ENCODE measurements around the gene CELF1.
"Not testable (repeated sequence)": the region's sequence is repeated elsewhere in the genome, so short reads cannot be mapped to it uniquely, and the experiment has no call there.

Gene CELF1

DNA sequence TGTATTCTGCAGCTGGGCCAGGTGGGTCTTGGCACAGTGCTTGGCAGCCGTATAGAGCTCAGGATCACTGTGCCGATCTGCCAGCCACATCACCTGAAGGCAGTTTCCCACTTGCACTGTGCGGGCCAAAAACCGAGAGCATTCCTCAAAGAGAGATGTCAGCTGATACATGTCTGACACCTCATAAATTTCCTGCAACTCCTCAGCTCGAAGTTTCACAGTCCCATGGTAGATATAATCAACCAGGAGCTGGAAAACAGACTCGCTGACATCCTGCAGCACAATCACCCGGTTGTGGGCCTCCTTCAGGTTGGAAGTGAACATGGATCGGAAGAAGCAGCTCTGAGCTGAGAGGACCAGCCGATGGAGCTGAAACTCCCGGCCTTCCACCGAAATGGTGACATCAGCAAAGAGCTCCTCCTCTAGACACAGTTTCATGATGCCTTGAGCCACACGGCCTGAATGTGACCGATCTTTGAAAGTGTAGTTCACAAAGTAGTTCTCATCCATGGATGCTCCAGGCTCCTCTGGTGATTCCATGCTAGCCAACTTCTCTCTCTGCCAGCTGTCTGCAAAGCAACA is 24.6 kb upstream of the CELF1 start:
- in situ Hi-C loops (cut with HindIII; ENCODE audit: low sequenced_read_pairs), result no loop called here

DNA sequence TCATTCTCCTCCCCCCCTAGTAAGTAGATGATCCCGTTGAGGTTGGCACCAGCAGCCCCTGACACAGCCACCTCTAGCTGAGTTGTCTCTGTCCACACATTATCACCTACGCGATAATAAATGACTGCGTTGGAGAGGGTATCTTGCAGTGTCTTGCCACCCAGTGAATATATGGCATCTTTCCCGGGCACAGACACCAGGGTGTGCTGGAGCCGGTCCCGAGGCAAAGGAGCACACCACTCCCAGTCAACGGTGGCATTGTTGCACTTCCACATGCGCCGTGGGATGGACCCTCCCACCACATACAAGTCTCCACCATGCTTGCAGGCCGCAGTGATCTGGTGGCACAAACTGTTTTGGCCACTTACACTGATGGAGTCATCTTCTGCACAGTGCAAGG is 20.4 kb upstream of the CELF1 start:
- in situ Hi-C loops (cut with HindIII; ENCODE audit: low sequenced_read_pairs), result no loop called here

- in situ Hi-C loops (cut with HindIII; ENCODE audit: low sequenced_read_pairs), result no loop called here
Measured at GRCh38 chr11:47572715-47573255, 19.9 kb upstream of the CELF1 start.

DNA sequence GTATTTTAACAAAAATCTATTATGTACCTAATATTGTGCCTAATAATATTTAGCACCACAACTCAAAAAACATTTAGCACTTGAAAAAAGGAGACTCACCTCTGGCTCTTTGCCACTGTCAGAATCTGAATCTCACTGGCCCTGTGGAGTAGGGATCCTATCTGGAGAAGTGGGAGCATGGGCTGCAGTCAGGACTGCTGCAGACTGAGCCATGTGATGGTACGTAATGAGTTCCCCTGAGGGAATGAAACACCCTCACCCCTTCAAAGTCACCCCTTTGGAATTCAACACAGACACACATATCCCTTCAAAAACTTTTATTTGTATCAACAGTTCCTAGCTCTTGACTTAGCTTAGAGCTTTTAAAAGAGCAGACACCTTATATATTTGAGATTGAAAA is 19.0 kb upstream of the CELF1 start:
- in situ Hi-C loops (cut with HindIII; ENCODE audit: low sequenced_read_pairs), result no loop called here

DNA sequence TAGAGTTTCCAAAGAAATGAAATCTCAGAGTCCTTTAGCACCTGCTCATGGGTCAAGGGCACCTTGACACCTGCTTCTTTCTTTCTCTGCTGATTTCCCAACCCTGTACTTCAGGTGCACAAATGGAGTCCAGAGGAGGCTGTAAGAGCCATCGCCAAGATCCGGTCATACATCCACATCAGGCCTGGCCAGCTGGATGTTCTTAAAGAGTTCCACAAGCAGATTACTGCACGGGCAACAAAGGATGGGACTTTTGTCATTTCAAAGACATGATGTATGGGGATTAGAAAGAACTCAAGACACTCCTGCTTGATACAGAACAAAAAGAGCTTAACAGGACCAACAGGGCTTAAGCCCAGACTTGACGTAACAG is 18.4 kb upstream of the CELF1 start:
- in situ Hi-C loops (cut with HindIII; ENCODE audit: low sequenced_read_pairs), result no loop called here

GRCh38 chr11:47570651-47571356 is 17.9 kb upstream of the CELF1 start:
- in situ Hi-C loops (cut with HindIII; ENCODE audit: low sequenced_read_pairs), result no loop called here

GRCh38 chr11:47569646-47570045 is 16.7 kb upstream of the CELF1 start:
- in situ Hi-C loops (cut with HindIII; ENCODE audit: low sequenced_read_pairs), result no loop called here

- in situ Hi-C loops (cut with HindIII; ENCODE audit: low sequenced_read_pairs), result no loop called here
Measured at GRCh38 chr11:47566149-47566698, 13.3 kb upstream of the CELF1 start.

DNA sequence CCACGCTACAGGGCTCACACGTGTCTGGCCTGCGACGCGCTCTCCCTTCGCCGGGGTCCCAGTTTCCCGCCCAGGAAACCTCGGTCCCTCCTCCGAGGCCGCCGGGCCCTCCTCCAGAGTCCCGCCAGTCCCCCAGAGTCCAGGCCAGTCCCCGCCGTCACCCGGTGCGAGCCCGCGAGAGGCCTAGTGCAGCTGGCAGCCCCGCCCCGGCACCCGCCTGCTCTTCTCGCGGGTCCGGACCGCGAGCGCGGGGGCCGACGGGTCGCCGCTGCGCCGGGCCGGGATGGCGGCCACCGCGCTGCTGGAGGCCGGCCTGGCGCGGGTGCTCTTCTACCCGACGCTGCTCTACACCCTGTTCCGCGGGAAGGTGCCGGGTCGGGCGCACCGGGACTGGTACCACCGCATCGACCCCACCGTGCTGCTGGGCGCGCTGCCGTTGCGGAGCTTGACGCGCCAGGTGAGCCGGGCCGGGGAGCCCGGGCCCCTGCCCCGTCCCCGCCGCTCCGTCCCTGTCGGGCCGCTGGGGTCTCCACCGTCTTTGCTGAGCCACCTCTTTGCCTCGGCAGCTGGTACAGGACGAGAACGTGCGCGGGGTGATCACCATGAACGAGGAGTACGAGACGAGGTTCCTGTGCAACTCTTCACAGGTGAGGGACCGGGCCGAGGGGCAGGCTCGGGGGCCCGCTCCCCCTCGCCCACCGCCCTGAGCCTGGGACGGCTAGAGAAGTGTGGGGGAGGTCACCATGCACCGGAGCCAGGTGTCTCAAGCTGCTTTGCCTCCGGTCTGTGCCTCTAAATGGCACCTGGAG is 12.6 kb upstream of the CELF1 start, which contains the start of gene PTPMT1:
Gene PTPMT1, plus strand, starts transcription at position 260 of the 809 bp plus-strand sequence. Its CDS starts 24 bp downstream, at position 284.
- in situ Hi-C loops (cut with HindIII; ENCODE audit: low sequenced_read_pairs), result no loop called here

GRCh38 chr11:47564933-47565339 is 12.0 kb upstream of the CELF1 start:
- in situ Hi-C loops (cut with HindIII; ENCODE audit: low sequenced_read_pairs), result no loop called here

GRCh38 chr11:47564366-47564765 is 11.4 kb upstream of the CELF1 start:
- in situ Hi-C loops (cut with HindIII; ENCODE audit: low sequenced_read_pairs), result not testable (repeated sequence)

DNA sequence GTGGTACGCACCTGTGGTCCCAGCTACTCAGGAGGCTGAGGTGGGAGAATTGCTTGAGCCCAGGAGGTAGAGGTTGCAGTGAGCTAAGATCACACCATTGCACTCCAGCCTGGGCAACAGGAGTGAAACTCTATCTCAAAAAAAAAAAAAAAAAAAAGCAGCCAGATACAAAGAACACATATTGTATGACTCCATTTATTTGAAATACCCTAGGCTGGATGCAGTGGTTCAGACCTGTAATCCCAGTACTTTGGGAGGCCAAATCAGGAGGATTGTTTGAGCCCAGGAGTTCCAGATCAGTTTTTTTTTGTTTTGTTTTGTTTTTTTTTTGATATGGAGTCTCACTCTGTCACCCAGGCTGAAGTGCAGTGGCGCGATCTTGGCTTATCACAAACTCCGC is 9.5 kb upstream of the CELF1 start:
- in situ Hi-C loops (cut with HindIII; ENCODE audit: low sequenced_read_pairs), result not testable (repeated sequence)

GRCh38 chr11:47560426-47560825 is 7.5 kb upstream of the CELF1 start:
- in situ Hi-C loops (cut with HindIII; ENCODE audit: low sequenced_read_pairs), result no loop called here

GRCh38 chr11:47558695-47559094 is 5.8 kb upstream of the CELF1 start:
- in situ Hi-C loops (cut with HindIII; ENCODE audit: low sequenced_read_pairs), result no loop called here

DNA sequence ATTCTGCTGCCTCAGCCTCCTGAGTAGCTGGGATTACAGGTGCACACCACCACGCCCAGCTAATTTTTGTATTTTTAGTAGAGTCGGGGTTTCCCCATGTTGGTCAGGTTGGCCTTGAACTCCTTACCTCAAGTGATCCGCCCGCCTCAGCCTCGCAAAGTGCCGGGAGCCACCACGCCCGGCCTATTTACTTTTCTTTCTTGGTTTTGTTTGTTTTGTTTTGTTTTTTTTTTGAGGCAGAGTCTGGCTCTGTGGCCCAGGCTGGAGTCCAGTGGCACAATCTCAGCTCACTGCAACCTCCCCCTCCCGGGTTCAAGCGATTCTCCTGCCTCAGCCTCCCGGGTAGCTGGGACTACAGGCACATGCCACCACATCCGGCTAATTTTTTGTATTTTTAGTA is 4.1 kb upstream of the CELF1 start:
- in situ Hi-C loops (cut with HindIII; ENCODE audit: low sequenced_read_pairs), result not testable (repeated sequence)

DNA sequence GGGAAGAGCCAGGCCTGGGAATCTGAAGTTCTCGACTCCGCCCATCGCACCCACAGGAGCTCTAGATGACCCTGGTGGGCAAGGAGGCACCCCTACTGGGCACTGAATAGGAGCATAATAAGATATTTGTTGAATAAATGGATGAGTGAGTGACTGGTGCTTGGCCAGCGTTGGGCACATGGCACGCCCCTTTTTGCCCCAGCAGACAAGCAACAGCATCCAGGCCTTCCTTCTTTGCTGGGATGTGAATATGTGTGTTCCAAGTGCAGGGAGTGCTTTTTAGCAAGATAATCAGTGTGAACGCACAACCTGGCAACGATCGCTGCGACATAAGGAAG is 443 bp upstream of the CELF1 start:
- in situ Hi-C loops (cut with HindIII; ENCODE audit: low sequenced_read_pairs), result no loop called here

DNA sequence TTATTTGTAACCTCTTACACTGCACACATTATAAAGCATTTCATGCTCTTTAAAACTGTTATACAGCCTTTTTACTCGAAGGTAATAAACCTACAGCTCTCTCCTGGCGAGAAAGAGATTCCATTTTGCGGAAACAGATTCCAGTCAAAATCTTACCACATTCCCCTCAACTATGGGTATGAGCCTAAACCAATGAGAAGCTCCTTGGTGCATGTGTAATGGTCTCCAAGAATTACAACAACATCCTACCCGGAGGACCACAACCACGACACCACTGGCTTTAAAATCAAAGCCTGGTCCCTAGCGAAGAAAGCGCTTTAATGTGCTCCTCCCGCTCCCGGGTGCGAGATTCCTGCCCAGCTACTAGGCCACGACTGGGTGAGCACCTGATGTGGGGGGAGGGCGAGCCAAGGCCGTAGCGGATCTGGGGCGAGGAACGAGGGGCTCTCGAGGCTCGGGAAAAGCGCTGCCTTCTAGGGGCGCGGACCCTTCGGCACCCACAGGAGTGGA is 821 bp downstream of the CELF1 start:
- in situ Hi-C loops (cut with HindIII; ENCODE audit: low sequenced_read_pairs), result no loop called here

DNA sequence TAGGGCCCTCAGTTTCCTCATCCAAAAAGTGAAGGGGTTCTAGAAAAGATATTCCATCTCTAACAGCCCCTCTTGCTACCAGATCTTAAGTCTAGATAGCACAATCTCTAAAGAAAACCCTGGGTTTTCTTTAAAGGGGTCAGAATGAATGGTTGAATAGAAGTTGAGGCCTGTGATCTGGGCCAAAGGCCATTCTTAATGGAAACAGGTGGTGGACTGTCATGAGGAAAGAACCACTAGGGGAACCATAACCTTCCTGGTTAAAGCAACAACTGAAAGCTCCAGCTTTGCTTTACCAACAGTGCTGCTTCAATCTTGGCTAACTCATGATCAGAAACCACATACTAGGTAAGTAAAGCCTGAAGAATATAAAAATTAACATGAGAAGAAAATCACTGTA is 1.8 kb downstream of the CELF1 start:
- in situ Hi-C loops (cut with HindIII; ENCODE audit: low sequenced_read_pairs), result no loop called here

DNA sequence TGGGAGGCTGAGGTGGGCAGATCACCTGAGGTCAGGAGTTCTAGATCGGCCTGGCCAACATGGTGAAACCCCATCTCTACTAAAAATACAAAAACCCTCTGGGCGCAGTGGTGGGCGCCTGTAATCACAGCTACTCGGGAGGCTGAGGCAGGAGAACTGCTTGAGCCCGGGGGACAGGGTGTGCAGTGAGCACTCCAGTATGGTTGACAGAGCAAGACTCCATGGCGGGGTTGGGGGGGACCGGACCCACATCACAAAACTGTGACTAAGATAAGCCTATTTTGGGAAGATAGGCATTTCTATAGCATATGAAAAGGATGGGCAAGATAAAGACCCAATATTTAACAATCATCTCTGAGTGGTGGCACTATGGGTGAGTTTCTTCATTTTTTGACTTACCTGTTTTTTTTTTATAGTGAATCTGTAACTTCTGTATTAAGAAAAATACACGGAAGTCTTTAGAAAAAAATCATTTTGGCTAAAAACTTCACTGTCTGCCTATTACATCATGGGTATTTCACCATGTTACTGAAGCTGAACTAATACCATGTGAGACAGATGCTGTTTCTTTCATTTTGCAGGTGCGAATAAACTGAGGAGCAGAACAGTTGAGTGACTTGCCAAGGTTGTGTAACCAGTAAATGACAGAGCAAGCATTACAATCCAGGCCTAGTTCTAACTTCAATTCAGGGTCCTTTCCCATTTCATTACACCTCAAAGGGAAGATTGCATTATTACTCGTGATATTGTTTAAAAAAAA is 2.5 kb downstream of the CELF1 start:
- in situ Hi-C loops (cut with HindIII; ENCODE audit: low sequenced_read_pairs), result no loop called here

GRCh38 chr11:47546274-47546673 is 6.7 kb downstream of the CELF1 start:
- in situ Hi-C loops (cut with HindIII; ENCODE audit: low sequenced_read_pairs), result not testable (repeated sequence)

DNA sequence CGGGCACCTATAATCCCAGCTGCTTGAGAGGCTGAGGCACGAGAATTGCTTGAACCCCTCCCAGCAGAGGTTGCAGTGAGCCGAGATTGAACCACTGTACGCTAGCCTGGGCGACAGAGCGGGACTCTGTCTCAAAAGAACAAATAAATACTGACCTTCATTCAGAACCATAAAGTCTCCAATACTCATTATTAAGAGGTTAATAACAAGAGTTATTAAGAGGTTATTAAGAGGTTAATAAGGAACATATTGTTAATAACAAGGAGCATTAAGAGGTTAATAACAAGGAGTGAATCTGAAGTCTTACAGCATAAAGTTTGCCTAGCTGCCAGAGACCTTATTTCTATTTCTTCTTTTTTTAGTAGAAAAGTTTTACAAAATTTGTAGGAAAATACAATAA is 7.6 kb downstream of the CELF1 start:
- in situ Hi-C loops (cut with HindIII; ENCODE audit: low sequenced_read_pairs), result no loop called here

Data from DLD1 (cell line).